ENCODE results near the gene FOSL2. TPM values are rescaled to one million over a fixed set of nuclear protein-coding genes. Genes with fewer than 3 reads are reported as not detected.

The FOSL2 gene
- total and polyA plus RNA-seq, 3 donors from 2014 or later: 14.1 to 39.7 (median 24.3) TPM

DNA sequence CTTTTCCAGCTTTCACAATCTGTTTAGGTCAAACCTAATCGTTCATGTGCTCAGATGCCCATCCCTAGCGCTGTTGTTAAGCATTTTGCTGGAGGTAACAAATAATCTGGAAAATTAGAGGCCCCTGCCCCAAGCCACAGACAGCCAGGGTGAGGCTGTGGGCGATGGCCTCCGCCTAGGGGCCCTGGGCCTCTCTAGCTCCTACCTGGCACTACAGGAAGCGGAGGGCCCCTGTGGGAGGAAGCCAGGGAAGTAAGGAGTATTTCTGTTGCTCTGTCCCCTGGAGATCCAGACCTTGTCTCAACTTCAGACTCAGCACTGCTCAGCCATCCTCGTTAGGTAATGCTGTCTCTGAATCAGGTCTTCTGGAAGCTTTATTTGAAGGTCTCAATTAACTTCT, 12.4 kb upstream of the FOSL2 start:
- intact Hi-C loops (cut with DNase I; ENCODE audit: low total_unique reads): no loop called here
- Histone ChIP-seq H3K27me3 (no peaks in the 10 kb centered on the region), H3K36me3 (ENCODE audit: low read depth, missing control alignments) (no peaks in the 10 kb centered on the region), H3K27ac (no peak overlapping the region), H3K9me3 (no peaks in the 10 kb centered on the region), H3K4me1 (no peaks in the 10 kb centered on the region), H3K4me3 (no peak overlapping the region)
- no peak for DNase-seq
- 85 to 92% methylated on average over 6 of the region's 6 CpGs for WGBS, 2 donors
- no peak for TF ChIP-seq POLR2A (IDR thresholded peaks at IDR 0.05)
- TF ChIP-seq, protein P1, sequence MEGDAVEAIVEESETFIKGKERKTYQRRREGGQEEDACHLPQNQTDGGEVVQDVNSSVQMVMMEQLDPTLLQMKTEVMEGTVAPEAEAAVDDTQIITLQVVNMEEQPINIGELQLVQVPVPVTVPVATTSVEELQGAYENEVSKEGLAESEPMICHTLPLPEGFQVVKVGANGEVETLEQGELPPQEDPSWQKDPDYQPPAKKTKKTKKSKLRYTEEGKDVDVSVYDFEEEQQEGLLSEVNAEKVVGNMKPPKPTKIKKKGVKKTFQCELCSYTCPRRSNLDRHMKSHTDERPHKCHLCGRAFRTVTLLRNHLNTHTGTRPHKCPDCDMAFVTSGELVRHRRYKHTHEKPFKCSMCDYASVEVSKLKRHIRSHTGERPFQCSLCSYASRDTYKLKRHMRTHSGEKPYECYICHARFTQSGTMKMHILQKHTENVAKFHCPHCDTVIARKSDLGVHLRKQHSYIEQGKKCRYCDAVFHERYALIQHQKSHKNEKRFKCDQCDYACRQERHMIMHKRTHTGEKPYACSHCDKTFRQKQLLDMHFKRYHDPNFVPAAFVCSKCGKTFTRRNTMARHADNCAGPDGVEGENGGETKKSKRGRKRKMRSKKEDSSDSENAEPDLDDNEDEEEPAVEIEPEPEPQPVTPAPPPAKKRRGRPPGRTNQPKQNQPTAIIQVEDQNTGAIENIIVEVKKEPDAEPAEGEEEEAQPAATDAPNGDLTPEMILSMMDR (IDR thresholded peaks at IDR 0.05): no peak

DNA sequence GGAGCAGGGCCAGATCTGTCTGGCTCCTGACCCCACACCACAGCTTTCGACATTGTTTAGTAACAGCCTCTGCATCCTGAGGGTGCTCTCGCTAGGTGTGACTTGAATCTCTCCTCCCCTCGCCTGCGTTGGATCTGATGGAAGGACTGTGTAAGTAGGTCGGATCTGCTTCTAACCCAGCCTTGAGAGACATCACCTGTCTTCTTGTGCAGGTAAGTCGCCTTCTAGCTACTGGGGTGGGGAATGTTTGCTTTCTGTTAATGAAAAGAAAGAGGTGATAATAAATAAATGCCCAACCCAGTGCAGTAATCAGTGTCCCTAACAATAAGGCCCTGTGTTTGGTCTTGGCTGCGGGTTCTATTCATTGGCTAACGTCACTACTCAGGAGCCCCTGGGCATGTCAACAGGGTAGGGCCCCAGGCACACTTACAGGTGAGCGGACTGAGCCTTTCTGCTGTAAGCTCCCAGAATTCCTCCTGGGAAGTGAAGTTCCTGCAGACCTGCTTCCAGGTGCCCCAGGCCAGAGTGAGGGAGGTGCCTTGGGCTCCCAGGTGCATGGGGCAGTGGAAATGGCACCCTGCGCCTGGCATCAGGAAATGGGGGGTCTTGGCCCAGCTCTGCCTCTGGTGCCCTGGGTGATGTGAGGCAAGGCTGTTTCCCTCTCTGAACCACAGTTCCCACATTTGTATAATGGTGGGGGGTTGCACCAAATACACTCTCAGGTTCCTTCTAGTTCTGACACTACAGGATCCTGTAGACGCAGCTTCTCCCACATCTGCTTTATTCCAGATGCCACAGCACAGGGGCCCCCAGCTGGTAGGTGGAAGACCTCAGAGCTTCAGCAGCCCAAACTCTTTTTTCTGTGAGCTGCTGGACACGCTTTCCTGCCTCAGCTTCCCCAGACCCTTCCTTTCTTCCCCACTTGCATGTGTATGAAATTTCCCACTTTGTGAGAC, 11.2 kb upstream of the FOSL2 start:
- no peak overlapping the region for H3K27ac ChIP-seq
- no peak for TF ChIP-seq POLR2A (IDR thresholded peaks at IDR 0.05)
- TF ChIP-seq, protein P1 (IDR thresholded peaks at IDR 0.05): no peak
- DNase-seq: no peak
- no peaks in the 10 kb centered on the region for H3K4me1 ChIP-seq
- no peaks in the 10 kb centered on the region for H3K36me3 ChIP-seq (ENCODE audit: low read depth, missing control alignments)
- 91 to 93% methylated on average over 12 of the region's 12 CpGs for WGBS, 2 donors
- no peaks in the 10 kb centered on the region for H3K27me3 ChIP-seq
- H3K9me3 ChIP-seq: no peaks in the 10 kb centered on the region
- intact Hi-C loops (cut with DNase I; ENCODE audit: low total_unique reads): no loop called here
- no peak overlapping the region for H3K4me3 ChIP-seq

DNA sequence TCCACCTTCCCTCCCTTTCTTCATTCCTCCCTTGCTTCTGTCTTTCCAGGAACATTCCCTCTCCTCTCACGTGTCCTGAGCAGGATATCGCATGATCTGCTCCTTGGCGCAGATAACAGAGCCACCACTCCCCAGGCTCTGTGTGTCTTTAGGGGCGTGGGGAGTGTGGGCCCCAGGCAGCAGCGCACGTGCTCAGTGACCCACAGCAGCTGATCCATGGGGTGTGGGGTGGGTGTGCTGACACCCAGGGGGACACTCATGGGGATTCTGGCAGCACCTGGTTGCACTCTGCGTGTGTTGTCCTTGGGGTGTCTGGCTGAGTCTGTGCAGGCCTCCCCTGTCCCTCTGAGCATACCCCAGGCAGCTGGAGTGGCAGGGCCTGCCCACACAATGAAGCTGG, 9.9 kb upstream of the FOSL2 start:
- WGBS, 2 donors: 75 to 81% methylated on average over 6 to 7 of the region's 7 CpGs
- H3K27ac ChIP-seq: no peak overlapping the region
- no peaks in the 10 kb centered on the region for H3K9me3 ChIP-seq
- no peak for DNase-seq
- H3K27me3 ChIP-seq: no peaks in the 10 kb centered on the region
- intact Hi-C loops (cut with DNase I; ENCODE audit: low total_unique reads): no loop called here
- H3K4me3 ChIP-seq: no peak overlapping the region
- no peaks in the 10 kb centered on the region for H3K4me1 ChIP-seq
- TF ChIP-seq, protein P1 (IDR thresholded peaks at IDR 0.05): no peak
- TF ChIP-seq POLR2A (IDR thresholded peaks at IDR 0.05): no peak
- no peaks in the 10 kb centered on the region for H3K36me3 ChIP-seq (ENCODE audit: low read depth, missing control alignments)

- intact Hi-C loops (cut with DNase I; ENCODE audit: low total_unique reads): no loop called here
- H3K36me3 ChIP-seq (ENCODE audit: low read depth, missing control alignments): no peaks in the 10 kb centered on the region
- peaks cover 14% of the 10 kb centered on the region for H3K4me1 ChIP-seq
- 70 to 78% methylated on average over 6 of the region's 6 CpGs for WGBS, 2 donors
- H3K9me3 ChIP-seq: no peaks in the 10 kb centered on the region
- DNase-seq: no peak
- H3K4me3 ChIP-seq: no peak overlapping the region
- H3K27ac ChIP-seq: no peak overlapping the region
- H3K27me3 ChIP-seq: no peaks in the 10 kb centered on the region
- no peak for TF ChIP-seq POLR2A (IDR thresholded peaks at IDR 0.05)
- TF ChIP-seq, protein P1 (IDR thresholded peaks at IDR 0.05): no peak
Measured at GRCh38 chr2:28387082-28387960, 5.3 kb upstream of the FOSL2 start.
